ENCODE measurements around the gene SERPINE2. TPM values are rescaled to one million over a fixed set of nuclear protein-coding genes. Genes with fewer than 3 reads are reported as not detected.

The SERPINE2 gene
- total RNA-seq, 1 experiment from 2014 or later: 3.8 TPM

DNA sequence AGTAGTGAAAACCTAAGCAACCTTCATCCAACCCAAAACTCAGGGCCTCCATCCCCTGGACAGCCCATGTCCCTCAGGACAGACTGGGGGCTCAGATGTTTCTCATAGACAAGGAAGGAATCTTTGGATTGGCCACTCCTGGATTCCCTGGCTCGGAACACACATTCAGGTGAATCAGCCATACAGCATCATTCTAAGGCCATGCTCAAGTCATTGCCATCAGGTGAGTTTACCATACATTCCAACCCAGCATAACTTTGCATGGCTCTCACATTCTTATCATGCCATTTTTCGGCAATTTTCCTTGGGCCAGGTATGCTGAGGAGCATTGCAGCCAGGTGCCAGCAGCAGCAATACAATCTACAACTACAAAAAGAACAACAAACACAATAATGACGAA lies 34.6 kb upstream of the SERPINE2 start:
- no peaks in the 10 kb centered on the region for H3K36me3 Mint-ChIP-seq (ENCODE audit: insufficient read depth, unreplicated experiment)
- H3K9me3 ChIP-seq: no peaks in the 10 kb centered on the region
- H3K4me3 Mint-ChIP-seq (ENCODE audit: unreplicated experiment): no peak overlapping the region
- H3K4me3 ChIP-seq (ENCODE audit: low read depth, low read length): no peak overlapping the region
- ChIA-PET POLR2A (no interaction called here), CTCF (no interaction called here)
- no peaks in the 10 kb centered on the region for H3K4me1 ChIP-seq
- H3K27me3 ChIP-seq (replicated peaks; ENCODE audit: control insufficient read depth, insufficient read depth, low read length): no peaks in the 10 kb centered on the region; the same call in 1 of the 2 replicates
- no peaks in the 10 kb centered on the region for H3K4me1 Mint-ChIP-seq (ENCODE audit: low read depth, unreplicated experiment)
- TF ChIP-seq CTCF (IDR thresholded peaks at IDR 0.05; ENCODE audit: insufficient read depth in 1 of 2, low read depth in 1 of 2, low read length in 1 of 2, severe bottlenecking in 1 of 2, unreplicated experiment in 1 of 2): no peak
- no peaks in the 10 kb centered on the region for H3K36me3 ChIP-seq (ENCODE audit: control insufficient read depth, insufficient read depth, low read length)
- H3K27ac Mint-ChIP-seq (ENCODE audit: unreplicated experiment): no peak overlapping the region
- intact Hi-C loops (cut with micrococcal nuclease; ENCODE audit: unreplicated experiment): no loop called here
- H3K27me3 Mint-ChIP-seq (ENCODE audit: insufficient read depth, unreplicated experiment): peaks cover 2% of the 10 kb centered on the region
- H3K9me3 Mint-ChIP-seq (ENCODE audit: unreplicated experiment): no peaks in the 10 kb centered on the region
- BruUV-seq (replicated peaks): no TSS peak
- DNase-seq: no peak

GRCh38 chr2:224072541-224073188 lies 33.6 kb upstream of the SERPINE2 start:
- no peak overlapping the region for H3K4me3 ChIP-seq (ENCODE audit: low read depth, low read length)
- no peaks in the 10 kb centered on the region; the same call in 1 of the 2 replicates for H3K27me3 ChIP-seq (replicated peaks; ENCODE audit: control insufficient read depth, insufficient read depth, low read length)
- H3K4me1 Mint-ChIP-seq (ENCODE audit: low read depth, unreplicated experiment): no peaks in the 10 kb centered on the region
- no peak overlapping the region for H3K27ac Mint-ChIP-seq (ENCODE audit: unreplicated experiment)
- CTCF ChIA-PET: interaction anchor here (1.4 kb wide), 1 partner anchor 79 kb away, joined by 5 read pairs; no protein-coding TSS in a partner anchor
- H3K27me3 Mint-ChIP-seq (ENCODE audit: insufficient read depth, unreplicated experiment): peaks cover 8% of the 10 kb centered on the region
- BruUV-seq (replicated peaks): no TSS peak
- H3K9me3 ChIP-seq: no peaks in the 10 kb centered on the region
- intact Hi-C loops (cut with micrococcal nuclease; ENCODE audit: unreplicated experiment): no loop called here
- no peak for TF ChIP-seq CTCF (IDR thresholded peaks at IDR 0.05; ENCODE audit: insufficient read depth in 1 of 2, low read depth in 1 of 2, low read length in 1 of 2, severe bottlenecking in 1 of 2, unreplicated experiment in 1 of 2)
- H3K9me3 Mint-ChIP-seq (ENCODE audit: unreplicated experiment): no peaks in the 10 kb centered on the region
- DNase-seq: no peak
- H3K4me3 Mint-ChIP-seq (ENCODE audit: unreplicated experiment): no peak overlapping the region
- H3K36me3 ChIP-seq (ENCODE audit: control insufficient read depth, insufficient read depth, low read length): no peaks in the 10 kb centered on the region
- H3K4me1 ChIP-seq: no peaks in the 10 kb centered on the region
- no peaks in the 10 kb centered on the region for H3K36me3 Mint-ChIP-seq (ENCODE audit: insufficient read depth, unreplicated experiment)
- POLR2A ChIA-PET: no interaction called here

DNA sequence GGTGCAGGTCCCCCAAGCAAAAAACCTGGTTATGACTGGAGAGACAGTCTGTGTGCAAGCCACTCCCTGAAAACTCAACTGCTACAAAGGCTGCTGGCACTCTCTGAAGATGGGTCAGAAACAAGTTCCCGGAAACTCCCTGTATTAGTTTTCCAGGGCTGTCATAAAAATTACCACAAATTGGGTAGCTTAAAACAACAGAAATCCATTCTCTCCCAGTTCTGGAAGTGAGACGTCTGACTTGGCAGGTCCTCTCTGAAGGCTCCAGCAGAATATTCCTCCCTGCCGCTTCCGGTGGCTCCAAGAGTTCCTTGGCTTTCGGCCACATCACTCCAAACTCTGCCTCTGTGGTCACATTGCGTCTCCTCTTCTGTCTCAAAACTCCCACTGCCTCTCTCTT lies 30.1 kb upstream of the SERPINE2 start:
- POLR2A ChIA-PET: no interaction called here
- no peaks in the 10 kb centered on the region; the same call in 1 of the 2 replicates for H3K27me3 ChIP-seq (replicated peaks; ENCODE audit: control insufficient read depth, insufficient read depth, low read length)
- TF ChIP-seq CTCF (IDR thresholded peaks at IDR 0.05; ENCODE audit: insufficient read depth in 1 of 2, low read depth in 1 of 2, low read length in 1 of 2, severe bottlenecking in 1 of 2, unreplicated experiment in 1 of 2): no peak
- H3K36me3 Mint-ChIP-seq (ENCODE audit: insufficient read depth, unreplicated experiment): no peaks in the 10 kb centered on the region
- no peaks in the 10 kb centered on the region for H3K4me1 ChIP-seq
- H3K4me3 ChIP-seq (ENCODE audit: low read depth, low read length): no peak overlapping the region
- no peaks in the 10 kb centered on the region for H3K36me3 ChIP-seq (ENCODE audit: control insufficient read depth, insufficient read depth, low read length)
- H3K27ac Mint-ChIP-seq (ENCODE audit: unreplicated experiment): no peak overlapping the region
- H3K9me3 Mint-ChIP-seq (ENCODE audit: unreplicated experiment): no peaks in the 10 kb centered on the region
- no peak for DNase-seq
- peaks cover 21% of the 10 kb centered on the region for H3K27me3 Mint-ChIP-seq (ENCODE audit: insufficient read depth, unreplicated experiment)
- CTCF ChIA-PET: no interaction called here
- H3K4me1 Mint-ChIP-seq (ENCODE audit: low read depth, unreplicated experiment): no peaks in the 10 kb centered on the region
- intact Hi-C loops (cut with micrococcal nuclease; ENCODE audit: unreplicated experiment): no loop called here
- H3K9me3 ChIP-seq: no peaks in the 10 kb centered on the region
- no peak overlapping the region for H3K4me3 Mint-ChIP-seq (ENCODE audit: unreplicated experiment)
- no TSS peak for BruUV-seq (replicated peaks)
